ENCODE data around the gene CDHR3. TPM values are rescaled to one million over a fixed set of nuclear protein-coding genes. Genes with fewer than 3 reads are reported as not detected.

Gene CDHR3
- total and polyA plus RNA-seq, 4 donors = 10.5 to 80.3 (median 36.0) TPM

DNA sequence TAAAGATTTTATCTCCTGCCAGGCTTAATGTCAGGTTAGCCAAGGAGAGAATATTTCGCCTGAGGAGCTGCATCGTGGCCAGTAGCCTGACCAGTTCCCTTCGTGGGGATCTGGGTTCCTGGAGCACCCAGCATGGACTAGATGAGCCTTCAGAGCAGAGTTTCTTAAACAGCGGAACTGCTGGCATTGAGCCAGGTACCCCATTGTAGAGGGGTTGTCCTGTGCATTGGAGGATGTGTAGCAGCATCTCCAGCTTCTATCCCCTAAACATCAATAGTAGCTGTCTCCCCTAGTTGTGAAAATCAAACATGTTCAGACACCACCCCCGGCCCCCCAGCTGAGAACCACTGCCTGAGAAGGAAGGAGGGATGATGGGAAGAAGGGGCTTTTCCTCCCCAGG, 36.2 kb downstream of the CDHR3 start:
- peaks cover 0 to 7% (median 0%) of the 10 kb centered on the region in 5 donors for H3K4me1 ChIP-seq (ENCODE audit: control insufficient read depth in 5 of 5, insufficient read depth in 5 of 5, low read length in 5 of 5)
- H3K9me3 ChIP-seq (ENCODE audit: control insufficient read depth in 4 of 4, insufficient read depth in 3 of 4, low read length in 3 of 4) = no peaks in the 10 kb centered on the region
- no peaks in the 10 kb centered on the region for H3K27me3 ChIP-seq (ENCODE audit: control insufficient read depth in 3 of 3, insufficient read depth in 3 of 3, low read length in 2 of 3)
- WGBS, 2 donors = 84 to 86% methylated on average over 5 of the region's 5 CpGs
- no peak for DNase-seq
- H3K27ac ChIP-seq (ENCODE audit: low read depth in 1 of 2, low read length in 1 of 2) = no peak overlapping the region
- no peak overlapping the region for H3K4me3 ChIP-seq
- H3K9ac ChIP-seq (ENCODE audit: insufficient read depth in 1 of 2, low read length in 2 of 2) = no peak overlapping the region
- no peak for ATAC-seq (ENCODE audit: insufficient read depth, low FRiP score)
- TF ChIP-seq, protein P1, sequence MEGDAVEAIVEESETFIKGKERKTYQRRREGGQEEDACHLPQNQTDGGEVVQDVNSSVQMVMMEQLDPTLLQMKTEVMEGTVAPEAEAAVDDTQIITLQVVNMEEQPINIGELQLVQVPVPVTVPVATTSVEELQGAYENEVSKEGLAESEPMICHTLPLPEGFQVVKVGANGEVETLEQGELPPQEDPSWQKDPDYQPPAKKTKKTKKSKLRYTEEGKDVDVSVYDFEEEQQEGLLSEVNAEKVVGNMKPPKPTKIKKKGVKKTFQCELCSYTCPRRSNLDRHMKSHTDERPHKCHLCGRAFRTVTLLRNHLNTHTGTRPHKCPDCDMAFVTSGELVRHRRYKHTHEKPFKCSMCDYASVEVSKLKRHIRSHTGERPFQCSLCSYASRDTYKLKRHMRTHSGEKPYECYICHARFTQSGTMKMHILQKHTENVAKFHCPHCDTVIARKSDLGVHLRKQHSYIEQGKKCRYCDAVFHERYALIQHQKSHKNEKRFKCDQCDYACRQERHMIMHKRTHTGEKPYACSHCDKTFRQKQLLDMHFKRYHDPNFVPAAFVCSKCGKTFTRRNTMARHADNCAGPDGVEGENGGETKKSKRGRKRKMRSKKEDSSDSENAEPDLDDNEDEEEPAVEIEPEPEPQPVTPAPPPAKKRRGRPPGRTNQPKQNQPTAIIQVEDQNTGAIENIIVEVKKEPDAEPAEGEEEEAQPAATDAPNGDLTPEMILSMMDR (IDR thresholded peaks at IDR 0.05; ENCODE audit: control extremely low read depth, extremely low read depth) = no peak
- no peaks in the 10 kb centered on the region for H3K36me3 ChIP-seq (ENCODE audit: control insufficient read depth in 4 of 4, insufficient read depth in 4 of 4, low read length in 4 of 4)

DNA sequence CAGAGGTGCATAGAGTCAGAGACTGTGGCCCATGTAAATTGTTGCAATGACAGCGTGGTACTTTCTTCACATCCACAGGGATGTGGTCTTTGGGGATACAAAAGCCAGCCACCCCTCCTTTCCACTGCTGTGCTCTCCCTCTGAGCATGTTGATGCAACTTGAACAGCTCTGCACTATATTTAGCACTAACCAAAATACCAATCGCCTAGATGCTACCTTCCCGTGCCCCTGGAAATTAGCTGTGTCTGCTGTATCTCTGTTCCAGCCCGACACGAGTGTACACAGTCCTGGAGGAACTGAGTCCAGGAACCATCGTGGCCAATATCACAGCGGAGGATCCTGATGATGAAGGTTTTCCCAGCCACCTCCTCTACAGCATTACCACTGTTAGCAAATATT, 38.1 kb downstream of the CDHR3 start:
- Histone ChIP-seq H3K9me3 (ENCODE audit: control insufficient read depth in 4 of 4, insufficient read depth in 3 of 4, low read length in 3 of 4) (no peaks in the 10 kb centered on the region), H3K9ac (ENCODE audit: insufficient read depth in 1 of 2, low read length in 2 of 2) (no peak overlapping the region), H3K4me3 (no peak overlapping the region), H3K4me1 (ENCODE audit: control insufficient read depth in 5 of 5, insufficient read depth in 5 of 5, low read length in 5 of 5) (peaks cover 0 to 7% (median 0%) of the 10 kb centered on the region in 5 donors), H3K27ac (ENCODE audit: low read depth in 1 of 2, low read length in 1 of 2) (no peak overlapping the region), H3K36me3 (ENCODE audit: control insufficient read depth in 4 of 4, insufficient read depth in 4 of 4, low read length in 4 of 4) (no peaks in the 10 kb centered on the region), H3K27me3 (ENCODE audit: control insufficient read depth in 3 of 3, insufficient read depth in 3 of 3, low read length in 2 of 3) (no peaks in the 10 kb centered on the region)
- DNase-seq = no peak
- WGBS, 2 donors = 82 to 88% methylated on average over 7 of the region's 7 CpGs
- no peak for ATAC-seq (ENCODE audit: insufficient read depth, low FRiP score)
- TF ChIP-seq, protein P1 (IDR thresholded peaks at IDR 0.05; ENCODE audit: control extremely low read depth, extremely low read depth) = no peak

DNA sequence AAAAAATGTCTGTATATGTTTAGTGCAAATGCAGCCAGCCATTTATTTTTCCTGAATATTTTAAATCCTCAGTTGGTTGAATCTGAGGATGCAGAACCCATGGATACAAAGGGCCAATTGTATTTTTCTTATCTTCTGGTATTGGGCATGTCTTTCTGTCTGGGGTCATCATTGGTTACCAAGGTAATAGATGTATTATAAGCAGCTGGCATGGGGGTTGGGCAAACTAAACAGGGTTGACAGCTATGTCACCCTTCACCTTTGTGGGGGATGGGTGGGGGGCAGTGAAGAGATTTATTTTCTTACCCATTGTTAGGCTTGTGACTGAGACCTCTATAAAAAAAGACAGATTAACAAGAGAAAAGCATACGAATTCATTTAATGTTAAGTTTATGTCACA, 38.8 kb downstream of the CDHR3 start:
- Histone ChIP-seq H3K4me3 (no peak overlapping the region), H3K4me1 (ENCODE audit: control insufficient read depth in 5 of 5, insufficient read depth in 5 of 5, low read length in 5 of 5) (peaks cover 0 to 5% (median 0%) of the 10 kb centered on the region in 5 donors), H3K27me3 (ENCODE audit: control insufficient read depth in 3 of 3, insufficient read depth in 3 of 3, low read length in 2 of 3) (no peaks in the 10 kb centered on the region), H3K9me3 (ENCODE audit: control insufficient read depth in 4 of 4, insufficient read depth in 3 of 4, low read length in 3 of 4) (peaks cover 0 to 4% (median 0%) of the 10 kb centered on the region in 4 donors), H3K36me3 (ENCODE audit: control insufficient read depth in 4 of 4, insufficient read depth in 4 of 4, low read length in 4 of 4) (no peaks in the 10 kb centered on the region), H3K9ac (ENCODE audit: insufficient read depth in 1 of 2, low read length in 2 of 2) (no peak overlapping the region), H3K27ac (ENCODE audit: low read depth in 1 of 2, low read length in 1 of 2) (no peak overlapping the region)
- 85 to 91% methylated on average over 1 of the region's 1 CpG for WGBS, 2 donors
- TF ChIP-seq, protein P1 (IDR thresholded peaks at IDR 0.05; ENCODE audit: control extremely low read depth, extremely low read depth) = no peak
- ATAC-seq (ENCODE audit: insufficient read depth, low FRiP score) = no peak
- no peak for DNase-seq

DNA sequence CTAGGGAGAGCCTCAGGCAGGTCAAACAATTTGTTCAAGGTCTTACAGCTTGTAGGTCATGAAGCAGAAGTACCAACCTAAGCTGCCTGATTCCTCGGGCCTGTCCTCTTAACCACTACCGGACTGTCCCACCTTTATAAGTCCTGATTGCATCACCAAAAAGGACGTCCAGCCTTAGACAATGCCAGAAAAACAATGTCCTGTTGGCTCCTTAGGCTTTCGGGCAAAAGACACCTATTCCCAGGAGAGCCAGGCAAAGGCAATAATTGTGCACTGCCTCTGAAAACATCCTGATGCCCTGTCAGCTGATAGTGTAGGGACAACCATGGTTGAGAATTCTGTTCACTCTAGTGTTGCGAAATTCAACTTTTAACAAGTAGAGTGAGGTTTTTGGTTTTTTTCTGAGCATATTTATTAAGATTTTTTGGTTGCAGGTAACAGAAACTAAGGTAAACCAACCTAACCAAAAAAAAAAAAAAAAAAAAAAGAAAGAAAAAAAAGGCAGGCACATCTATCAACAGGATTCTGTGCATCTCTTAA, 40.5 kb downstream of the CDHR3 start:
- Histone ChIP-seq H3K27ac (ENCODE audit: low read depth in 1 of 2, low read length in 1 of 2) (no peak overlapping the region), H3K9me3 (ENCODE audit: control insufficient read depth in 4 of 4, insufficient read depth in 3 of 4, low read length in 3 of 4) (peaks cover 0 to 10% (median 0%) of the 10 kb centered on the region in 4 donors), H3K4me3 (no peak overlapping the region), H3K4me1 (ENCODE audit: control insufficient read depth in 5 of 5, insufficient read depth in 5 of 5, low read length in 5 of 5) (peaks cover 0 to 2% (median 0%) of the 10 kb centered on the region in 5 donors), H3K9ac (ENCODE audit: insufficient read depth in 1 of 2, low read length in 2 of 2) (no peak overlapping the region), H3K36me3 (ENCODE audit: control insufficient read depth in 4 of 4, insufficient read depth in 4 of 4, low read length in 4 of 4) (no peaks in the 10 kb centered on the region), H3K27me3 (ENCODE audit: control insufficient read depth in 3 of 3, insufficient read depth in 3 of 3, low read length in 2 of 3) (no peaks in the 10 kb centered on the region)
- TF ChIP-seq, protein P1 (IDR thresholded peaks at IDR 0.05; ENCODE audit: control extremely low read depth, extremely low read depth) = no peak
- DNase-seq = no peak
- ATAC-seq (ENCODE audit: insufficient read depth, low FRiP score) = no peak
- WGBS, 2 donors = 81 to 91% methylated on average over 5 of the region's 5 CpGs
